Stimulated activated CD8-positive, alpha-beta memory T cell treated with anti-CD3 and anti-CD28 coated beads, Interleukin-4, amount 100 ng/mL, for 1 hour (primary cell): Measurements from ENCODE around the gene PGA4.
"Not testable (repeated sequence)": the region's sequence is repeated elsewhere in the genome, so short reads cannot be mapped to it uniquely, and the experiment has no call there.

Experiments used
- DNase-seq, 2 donors: peaks; one replicate each; pipeline ENCODE4 v3.0.0-alpha.2; 2020; ENCODE audit warnings: low read depth in 2 of 2, low spot score in 1 of 2

Gene PGA4

GRCh38 chr11:61204502-61205059 is 17.6 kb upstream of the PGA4 start:
- DNase-seq: not testable (repeated sequence)

GRCh38 chr11:61207636-61208310 is 14.4 kb upstream of the PGA4 start:
- DNase-seq: not testable (repeated sequence)

- DNase-seq: not testable (repeated sequence)
These were observed 11.5 kb upstream of the PGA4 start for GRCh38 chr11:61210629-61211028.

DNA sequence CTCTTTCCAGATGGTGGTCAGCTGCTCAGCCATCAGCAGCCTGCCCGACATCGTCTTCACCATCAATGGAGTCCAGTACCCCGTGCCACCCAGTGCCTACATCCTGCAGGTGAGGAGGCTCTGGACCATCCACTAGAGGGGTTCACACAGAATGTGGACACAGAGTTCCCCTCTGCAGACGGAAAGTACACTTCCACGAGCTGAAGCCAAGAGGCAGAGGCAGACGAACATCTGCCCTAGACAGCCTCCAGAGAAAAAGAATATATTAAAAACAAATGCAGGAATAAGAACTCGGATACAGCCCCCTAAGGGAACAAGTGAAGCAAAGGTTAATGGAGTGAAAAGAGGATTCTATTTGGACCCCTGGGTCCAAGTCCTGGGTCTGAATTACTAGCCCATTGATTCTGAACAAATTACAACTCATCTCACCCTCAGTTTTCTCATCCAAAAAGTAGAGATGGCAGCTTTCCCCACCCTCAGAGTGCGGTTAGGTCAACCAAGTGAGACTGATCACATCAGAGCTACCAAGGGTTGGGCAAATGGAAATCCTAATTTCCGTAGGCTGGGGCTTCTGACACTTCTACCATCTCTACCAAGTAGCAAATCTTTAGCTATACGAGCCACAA is 10.7 kb upstream of the PGA4 start:
- DNase-seq: not testable (repeated sequence)

GRCh38 chr11:61212202-61212601 is 9.9 kb upstream of the PGA4 start:
- DNase-seq: not testable (repeated sequence)

- not testable (repeated sequence) for DNase-seq
These were observed 8.3 kb upstream of the PGA4 start for GRCh38 chr11:61213711-61214324.

DNA sequence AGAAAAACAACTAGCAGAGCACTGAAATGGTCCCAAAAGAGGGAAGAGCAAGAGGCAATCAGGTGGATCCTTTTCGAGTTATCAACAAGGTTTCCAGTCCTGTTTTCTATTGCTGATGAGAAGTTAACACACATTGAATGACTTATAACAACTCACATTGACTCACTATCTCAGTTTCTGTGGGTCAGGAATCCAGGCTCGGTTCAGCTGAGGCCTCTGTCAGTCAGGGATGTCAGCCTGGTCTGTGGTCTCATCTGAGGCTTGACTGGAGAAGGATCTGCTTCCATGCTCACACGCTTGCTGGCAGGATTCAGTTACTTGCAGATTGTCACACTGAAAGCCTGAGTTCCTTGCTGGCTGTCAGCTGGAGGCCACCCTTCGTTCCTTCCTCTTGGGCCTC is 3.8 kb upstream of the PGA4 start:
- not testable (repeated sequence) for DNase-seq

GRCh38 chr11:61219016-61219415 is 3.1 kb upstream of the PGA4 start:
- DNase-seq: not testable (repeated sequence)

- DNase-seq: not testable (repeated sequence)
These were observed 545 bp downstream of the PGA4 start for GRCh38 chr11:61222692-61223091.

- DNase-seq: not testable (repeated sequence)
These were observed 4.5 kb downstream of the PGA4 start for GRCh38 chr11:61226457-61227137.

DNA sequence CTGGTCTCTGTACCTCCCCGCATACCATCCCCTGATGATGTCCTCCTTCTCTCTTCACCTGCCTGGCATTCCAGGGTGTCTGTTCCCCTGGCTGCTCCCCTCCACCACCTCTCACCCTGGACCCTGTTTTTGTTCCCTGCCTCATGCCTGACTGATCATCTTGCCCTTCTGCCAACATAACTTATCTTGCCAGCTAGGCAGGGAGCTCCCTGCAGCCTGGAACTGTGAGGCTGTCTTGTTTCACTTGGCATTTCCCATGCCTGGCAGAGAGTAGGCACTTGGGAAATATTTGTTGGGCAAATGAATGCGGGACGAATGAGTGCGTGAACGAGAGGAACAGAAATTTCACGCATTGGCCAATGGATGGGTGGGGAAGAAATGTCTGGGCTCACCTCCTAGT is 7.3 kb downstream of the PGA4 start:
- not testable (repeated sequence) for DNase-seq

DNA sequence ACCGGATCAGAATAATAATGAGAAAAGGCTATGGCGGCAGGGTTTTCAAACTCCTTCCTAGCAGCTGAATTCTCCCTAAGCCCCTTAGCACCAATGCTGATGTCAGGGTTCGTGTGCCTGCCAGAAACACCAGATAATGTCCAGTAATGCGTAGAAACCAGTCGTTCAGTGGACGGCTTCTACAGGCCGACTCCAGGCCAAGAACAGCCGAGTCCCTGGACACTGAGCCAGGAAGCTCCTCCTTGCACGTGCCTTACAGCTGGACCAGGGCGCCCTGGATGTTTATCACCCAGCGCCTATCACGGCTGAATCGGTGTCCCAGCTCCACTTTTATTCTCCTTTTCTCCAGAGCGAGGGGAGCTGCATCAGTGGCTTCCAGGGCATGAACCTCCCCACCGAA is 8.9 kb downstream of the PGA4 start:
- DNase-seq: not testable (repeated sequence)

GRCh38 chr11:61231585-61231984 is 9.4 kb downstream of the PGA4 start:
- DNase-seq: not testable (repeated sequence)

DNA sequence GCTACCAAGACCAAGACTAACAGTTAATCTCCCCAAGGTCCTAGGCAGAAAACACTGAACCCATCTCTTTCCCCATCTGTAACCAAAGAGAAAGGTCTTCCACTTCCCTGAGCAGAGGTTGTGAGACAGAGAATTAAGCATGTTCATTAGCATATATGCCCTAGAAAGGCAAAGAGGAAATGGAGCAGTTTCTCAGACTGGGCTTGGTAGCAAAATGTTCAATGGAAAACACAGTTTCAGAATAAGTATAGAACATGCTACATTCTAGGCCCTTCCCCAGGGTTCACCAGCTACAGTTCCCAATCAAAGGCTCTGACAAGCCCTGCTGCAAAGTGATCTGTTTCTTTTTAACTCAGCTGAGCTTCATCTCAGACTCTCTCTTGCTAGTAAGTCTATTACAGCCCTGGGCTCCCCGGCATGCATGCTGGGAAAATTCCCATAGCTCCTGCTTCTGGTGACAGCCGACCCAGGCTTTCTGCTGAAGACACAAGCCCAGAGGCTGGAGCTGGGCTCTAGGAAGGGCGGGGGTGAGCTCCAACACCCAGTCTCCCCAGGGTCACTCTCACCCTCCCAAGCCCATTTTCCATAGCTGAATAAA is 10.5 kb downstream of the PGA4 start:
- not testable (repeated sequence) for DNase-seq

GRCh38 chr11:61237130-61237529 is 15.0 kb downstream of the PGA4 start:
- DNase-seq: not testable (repeated sequence)

DNA sequence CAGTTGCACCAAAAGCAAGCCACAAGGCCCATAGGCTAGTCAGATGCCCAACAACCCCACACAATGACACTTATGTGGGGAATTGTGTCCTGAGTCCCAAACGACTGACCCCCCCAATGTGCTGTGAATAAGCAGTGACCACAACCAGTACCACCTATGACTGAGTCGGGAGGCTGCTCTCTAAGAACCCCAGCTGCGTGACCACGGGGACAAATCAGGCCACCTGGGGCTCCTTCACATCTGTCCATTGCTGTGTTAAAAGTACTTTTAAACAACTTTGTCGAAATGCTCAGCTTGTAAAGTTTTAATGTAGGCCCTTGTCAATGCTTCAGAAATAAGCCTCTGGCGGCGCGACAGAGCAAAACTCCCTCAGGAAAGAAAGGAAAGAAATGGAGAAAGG is 18.1 kb downstream of the PGA4 start:
- not testable (repeated sequence) for DNase-seq

DNA sequence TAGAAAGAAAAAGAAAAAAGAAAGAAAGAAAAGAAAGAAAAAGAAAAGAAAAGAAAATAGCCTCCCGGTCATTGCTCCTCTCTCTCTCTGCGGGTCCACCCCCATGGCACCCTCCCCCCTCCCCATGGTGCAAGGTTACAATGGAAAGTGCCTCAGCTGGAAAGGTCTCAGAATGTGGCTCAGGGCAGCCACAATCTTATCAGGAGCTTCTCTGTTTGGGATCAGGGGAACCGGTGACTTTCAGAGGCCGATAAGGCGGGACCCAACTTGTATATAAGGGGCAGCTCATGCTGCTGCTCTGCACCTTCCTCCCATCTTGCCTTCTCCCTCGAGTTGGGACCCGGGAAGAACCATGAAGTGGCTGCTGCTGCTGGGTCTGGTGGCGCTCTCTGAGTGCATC is 18.7 kb downstream of the PGA4 start, which contains the start of gene PGA5:
TSS of gene PGA5 (plus strand) at position 301 of the 400 bp plus-strand sequence. CDS start at position 353, 52 bp downstream.
- not testable (repeated sequence) for DNase-seq

- DNase-seq: not testable (repeated sequence)
These were observed 19.4 kb downstream of the PGA4 start for GRCh38 chr11:61241526-61241925.

- not testable (repeated sequence) for DNase-seq
These were observed 23.3 kb downstream of the PGA4 start for GRCh38 chr11:61245284-61245964.

GRCh38 chr11:61248071-61248470 is 25.9 kb downstream of the PGA4 start:
- not testable (repeated sequence) for DNase-seq
